ENCODE data around the gene MCU.

Gene MCU

GRCh38 chr10:72653383-72654096 lies 38.4 kb upstream of the MCU start:
- ChIA-PET CTCF (interaction anchor here (0.9 to 1.8 kb wide), 3 partner anchors 13 to 27 kb away, joined by 3 read pairs; no protein-coding TSS in a partner anchor), POLR2A (no interaction called here)
- TF ChIP-seq CTCF (IDR thresholded peaks at IDR 0.05; ENCODE audit: control extremely low read depth, extremely low read depth, low read depth, missing control alignments) = no peak
- DNase-seq (ENCODE audit: extremely low spot score) = no peak

- DNase-seq (ENCODE audit: extremely low spot score) = no peak
- ChIA-PET POLR2A (no interaction called here), CTCF (interaction anchor here (1.1 kb wide), 1 partner anchor 28 kb away, joined by 3 read pairs; no protein-coding TSS in a partner anchor)
- TF ChIP-seq CTCF (IDR thresholded peaks at IDR 0.05; ENCODE audit: control extremely low read depth, extremely low read depth, low read depth, missing control alignments) = no peak
These were observed 37.2 kb upstream of the MCU start for GRCh38 chr10:72654720-72655119.

- TF ChIP-seq CTCF (IDR thresholded peaks at IDR 0.05; ENCODE audit: control extremely low read depth, extremely low read depth, low read depth, missing control alignments) = no peak
- ChIA-PET CTCF (interaction anchor here (1.1 to 2.1 kb wide), 2 partner anchors 12 to 15 kb away, joined by 3 to 5 read pairs; no protein-coding TSS in a partner anchor), POLR2A (interaction anchor here (0.6 kb wide), 1 partner anchor 34 kb away, joined by 3 read pairs; no protein-coding TSS in a partner anchor)
- DNase-seq (ENCODE audit: extremely low spot score) = no peak
These were observed 33.1 kb upstream of the MCU start for GRCh38 chr10:72658696-72659400.

GRCh38 chr10:72659694-72660093 lies 32.2 kb upstream of the MCU start:
- TF ChIP-seq CTCF (IDR thresholded peaks at IDR 0.05; ENCODE audit: control extremely low read depth, extremely low read depth, low read depth, missing control alignments) = no peak
- ChIA-PET CTCF (interaction anchor here (2.1 kb wide), 1 partner anchor 11 kb away, joined by 5 read pairs; no protein-coding TSS in a partner anchor), POLR2A (no interaction called here)

GRCh38 chr10:72660220-72660619 lies 31.7 kb upstream of the MCU start:
- no peak for DNase-seq (ENCODE audit: extremely low spot score)
- ChIA-PET CTCF (no interaction called here), POLR2A (no interaction called here)
- TF ChIP-seq CTCF (IDR thresholded peaks at IDR 0.05; ENCODE audit: control extremely low read depth, extremely low read depth, low read depth, missing control alignments) = no peak

More at GRCh38 chr10:72659694-72660093, 32.2 kb upstream of the MCU start:
- DNase-seq (ENCODE audit: extremely low spot score) = no peak

GRCh38 chr10:72661431-72661830 lies 30.5 kb upstream of the MCU start:
- DNase-seq (ENCODE audit: extremely low spot score) = no peak
- ChIA-PET CTCF (no interaction called here), POLR2A (no interaction called here)
- TF ChIP-seq CTCF (IDR thresholded peaks at IDR 0.05; ENCODE audit: control extremely low read depth, extremely low read depth, low read depth, missing control alignments) = no peak

Data from GM10248 (cell line).